H9 (cell line): ENCODE measurements around the gene SOX8. TPM values are rescaled to one million over a fixed set of nuclear protein-coding genes. Genes with fewer than 3 reads are reported as not detected.

Source experiments
- DNase-seq: peaks from one replicate; pipeline ENCODE4 v3.0.0-alpha.2; 2017
- H2AFZ ChIP-seq: one replicate; pipeline ENCODE4 v1.6.1; 2013; ENCODE audit warnings: mild to moderate bottlenecking, low read length, control low read depth, moderate library complexity
- H2AK5ac ChIP-seq: 2 replicates; pipeline ENCODE4 v1.6.1; 2013; ENCODE audit warnings: low read length, control low read depth, mixed read lengths; ENCODE audit not compliant: insufficient read length
- H2BK120ac ChIP-seq: one replicate; pipeline ENCODE4 v1.6.1; 2013; ENCODE audit warnings: low read depth, mild to moderate bottlenecking, low read length, control low read depth, inconsistent platforms; ENCODE audit not compliant: poor library complexity, severe bottlenecking
- H2BK12ac ChIP-seq: 2 replicates; pipeline ENCODE4 v1.6.1; 2013; ENCODE audit warnings: low read length, control low read depth, mixed read lengths, low read depth; ENCODE audit not compliant: insufficient read length
- H2BK15ac ChIP-seq: 2 replicates; pipeline ENCODE4 v1.6.1; 2013; ENCODE audit warnings: low read depth, low read length, control low read depth
- H2BK20ac ChIP-seq: one replicate; pipeline ENCODE4 v1.6.1; 2013; ENCODE audit warnings: low read depth, mild to moderate bottlenecking, low read length, control low read depth, inconsistent platforms; ENCODE audit not compliant: poor library complexity, severe bottlenecking
- H2BK5ac ChIP-seq: 2 replicates; pipeline ENCODE4 v1.6.1; 2013; ENCODE audit warnings: low read length, control low read depth, mixed read lengths; ENCODE audit not compliant: insufficient read length
- H3K14ac ChIP-seq: 2 replicates; pipeline ENCODE4 v1.6.1; 2013; ENCODE audit warnings: low read length, control low read depth; ENCODE audit not compliant: insufficient read depth
- H3K18ac ChIP-seq: 2 replicates; pipeline ENCODE4 v1.6.1; 2013; ENCODE audit warnings: low read depth, mild to moderate bottlenecking, mixed read lengths, low read length, control low read depth; ENCODE audit not compliant: insufficient read length
- H3K23ac ChIP-seq: 2 replicates; pipeline ENCODE4 v1.6.1; 2013; ENCODE audit warnings: low read length, control low read depth, mixed read lengths, low read depth; ENCODE audit not compliant: insufficient read length
- H3K23me2 ChIP-seq: 2 replicates; pipeline ENCODE4 v1.6.1; 2013; ENCODE audit warnings: low read depth, mild to moderate bottlenecking, mixed read lengths, low read length, control low read depth; ENCODE audit not compliant: insufficient read length, poor library complexity, severe bottlenecking
- H3K27ac ChIP-seq: 2 replicates; pipeline ENCODE4 v1.5.1; 2013; ENCODE audit warnings: low read length, control low read depth, mixed read lengths, low read depth; ENCODE audit not compliant: insufficient read length
- H3K27me3 ChIP-seq: 2 replicates; pipeline ENCODE4 v1.6.1; 2013; ENCODE audit warnings: low read length, control low read depth, inconsistent platforms; ENCODE audit not compliant: insufficient read depth
- H3K4ac ChIP-seq: 2 replicates; pipeline ENCODE4 v1.6.1; 2013; ENCODE audit warnings: low read depth, mild to moderate bottlenecking, control low read depth, inconsistent platforms, low read length, moderate library complexity
- H3K4me1 ChIP-seq: 2 replicates; pipeline ENCODE4 v1.6.1; 2013; ENCODE audit warnings: low read length, control low read depth, inconsistent platforms; ENCODE audit not compliant: insufficient read depth
- H3K4me2 ChIP-seq: 2 replicates; pipeline ENCODE4 v1.6.1; 2013; ENCODE audit warnings: low read length, control low read depth, mixed read lengths; ENCODE audit not compliant: insufficient read length, insufficient read depth
- H3K56ac ChIP-seq: 2 replicates; pipeline ENCODE4 v1.6.1; 2013; ENCODE audit warnings: low read depth, mild to moderate bottlenecking, mixed read lengths, low read length, control low read depth; ENCODE audit not compliant: insufficient read length
- H3K79me1 ChIP-seq: 2 replicates; pipeline ENCODE4 v1.6.1; 2013; ENCODE audit warnings: low read depth, mild to moderate bottlenecking, moderate library complexity, low read length, control low read depth, inconsistent platforms; ENCODE audit not compliant: insufficient read depth, poor library complexity, severe bottlenecking
- H3K79me2 ChIP-seq: 2 replicates; pipeline ENCODE4 v1.6.1; 2013; ENCODE audit warnings: low read length, control low read depth, inconsistent platforms; ENCODE audit not compliant: insufficient read depth
- H3K9ac ChIP-seq: 2 replicates; pipeline ENCODE4 v1.6.1; 2013; ENCODE audit warnings: low read length, control low read depth, mixed read lengths; ENCODE audit not compliant: insufficient read length; ENCODE audit errors: extremely low read depth
- H3K9me3 ChIP-seq: one replicate; pipeline ENCODE4 v1.6.1; 2013; ENCODE audit warnings: low read depth, low read length, inconsistent platforms; ENCODE audit not compliant: control insufficient read depth
- H3T11ph ChIP-seq: one replicate; pipeline ENCODE4 v1.6.1; 2013; ENCODE audit warnings: mild to moderate bottlenecking, low read length, control low read depth, inconsistent platforms
- H4K20me1 ChIP-seq: one replicate; pipeline ENCODE4 v1.6.1; 2013; ENCODE audit not compliant: control insufficient read depth, insufficient read length, insufficient read depth
- H4K5ac ChIP-seq: 2 replicates; pipeline ENCODE4 v1.6.1; 2013; ENCODE audit warnings: low read depth, mild to moderate bottlenecking, mixed read lengths, low read length, control low read depth; ENCODE audit not compliant: insufficient read length
- H4K8ac ChIP-seq: replicated peaks from 2 replicates; pipeline ENCODE4 v1.6.1; 2013; ENCODE audit warnings: low read length, control low read depth, mixed read lengths, low read depth; ENCODE audit not compliant: insufficient read length
- H4K91ac ChIP-seq: 2 replicates; pipeline ENCODE4 v1.6.1; 2013; ENCODE audit warnings: low read depth, mild to moderate bottlenecking, moderate library complexity, mixed read lengths, low read length, control low read depth; ENCODE audit not compliant: insufficient read length
- H3K27ac Mint-ChIP-seq, 3 experiments: 2 replicates in 2 of 3; 3 replicates in 1 of 3; pipeline ENCODE4 v1.8.0; 2020 to 2021; ENCODE audit warnings: mixed read lengths in 3 of 3, mild to moderate bottlenecking in 1 of 3, moderate library complexity in 1 of 3
- H3K27me3 Mint-ChIP-seq: 2 replicates; pipeline ENCODE4 v1.8.0; 2021; ENCODE audit warnings: low read depth, mild to moderate bottlenecking, moderate library complexity, mixed read lengths
- H3K36me3 Mint-ChIP-seq, 3 experiments: 2 replicates in 2 of 3; 3 replicates in 1 of 3; pipeline ENCODE4 v1.8.0; 2020 to 2021; ENCODE audit warnings: low read depth in 3 of 3, mixed read lengths in 3 of 3; ENCODE audit not compliant: insufficient read depth in 1 of 3
- H3K4me1 Mint-ChIP-seq, 2 experiments: 2 replicates each; pipeline ENCODE4 v1.8.0; 2020; ENCODE audit warnings: mixed read lengths in 2 of 2
- H3K4me3 Mint-ChIP-seq, 2 experiments: 2 replicates in 1 of 2; 3 replicates in 1 of 2; pipeline ENCODE4 v1.8.0; 2020 to 2021; ENCODE audit warnings: mild to moderate bottlenecking in 2 of 2, mixed read lengths in 2 of 2, moderate library complexity in 1 of 2
- H3K9me3 Mint-ChIP-seq, 2 experiments: 2 replicates in 1 of 2; 3 replicates in 1 of 2; pipeline ENCODE4 v1.8.0; 2020; ENCODE audit warnings: mild to moderate bottlenecking in 2 of 2, mixed read lengths in 2 of 2, moderate library complexity in 1 of 2
- WGBS: extraction: QIAGEN DNeasy Blood & Tissue Kit; methylation state at CpG from one replicate; pipeline ENCODE4 v1.1.7; 2013; ENCODE audit warnings: missing lambda C conversion rate, low lambda C conversion rate, mixed read lengths; ENCODE audit not compliant: insufficient read length; ENCODE audit errors: extremely low coverage; 5-methylcytosine and 5-hydroxymethylcytosine counted together
- total RNA-seq: library from RNA; stranded (reverse); gene quantifications from 2 replicates; pipeline ENCODE4 v1.2.1, GENCODE V29; 2021
- TF ChIP-seq, protein P1 (sequence below): fragments of 200-600 bp; sonication (generic); conservative IDR thresholded peaks from 3 replicates; pipeline ENCODE4 v1.8.0; 2021; ENCODE audit warnings: antibody characterized with exemption, mild to moderate bottlenecking

SOX8 gene
- total RNA-seq, 1 experiment from 2014 or later, result 8.9 TPM

DNA sequence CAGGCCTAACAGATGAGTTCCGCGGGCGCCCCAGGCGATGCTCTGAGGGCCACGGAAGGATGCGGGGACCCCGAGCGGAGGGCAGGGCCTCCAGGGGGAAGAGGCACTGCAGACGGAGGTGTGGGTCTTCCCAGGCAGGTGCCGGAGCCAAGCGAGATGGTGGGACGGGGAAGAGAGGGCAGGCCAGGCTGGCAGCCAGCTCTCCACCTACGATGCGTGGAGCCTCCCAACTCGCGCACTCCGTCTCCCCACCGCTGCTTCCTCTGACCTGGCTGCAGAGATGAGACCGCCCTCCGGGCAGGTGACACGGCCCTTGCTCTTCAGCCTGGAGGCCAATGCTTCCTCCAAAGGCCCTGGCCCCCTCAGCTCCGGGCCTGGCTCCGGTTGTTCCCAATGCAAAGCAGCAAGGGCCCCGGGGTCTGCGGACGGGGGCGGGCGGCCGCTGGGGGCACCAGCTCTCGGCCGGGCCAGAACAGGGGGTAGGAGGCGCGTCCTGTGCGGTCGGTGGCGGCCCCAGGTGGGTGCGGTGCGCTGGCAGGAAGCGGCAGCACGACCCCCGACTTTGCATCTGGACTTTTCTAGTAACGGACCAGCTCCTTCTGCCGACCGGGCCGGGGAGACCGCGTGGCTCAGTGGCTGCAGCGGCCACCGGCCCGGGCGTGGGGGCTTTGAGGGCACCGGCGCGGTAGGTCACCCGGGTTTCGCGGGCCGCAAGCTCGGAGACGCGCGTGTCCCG, 1.5 kb upstream of the SOX8 start:
- peak overlapping the region; percentile 33 to 65; a peak in 3 of 5 replicates for H3K4me3 Mint-ChIP-seq
- Histone ChIP-seq H3K9ac (no peak overlapping the region), H3K79me2 (no peaks in the 10 kb centered on the region), H4K20me1 (no peaks in the 10 kb centered on the region), H4K8ac (no peak overlapping the region), H3K27me3 (peaks cover 14% of the 10 kb centered on the region; the same call in 1 of the 2 replicates), H2BK120ac (no peak overlapping the region), H2AFZ (no peak overlapping the region), H2BK20ac (no peak overlapping the region), H3K23me2 (peaks cover 10% of the 10 kb centered on the region), H3K27ac (no peak overlapping the region), H3K56ac (no peak overlapping the region), H4K91ac (no peak overlapping the region), H3K14ac (no peak overlapping the region), H3K4me2 (peak overlapping the region; percentile 28), H3K9me3 (no peaks in the 10 kb centered on the region), H2AK5ac (no peak overlapping the region), H3K18ac (no peak overlapping the region), H3K79me1 (no peaks in the 10 kb centered on the region), H3K23ac (no peak overlapping the region), H3K4ac (no peak overlapping the region), H2BK15ac (no peak overlapping the region), H4K5ac (no peak overlapping the region), H3T11ph (no peak overlapping the region), H3K4me1 (no peaks in the 10 kb centered on the region), H2BK5ac (no peak overlapping the region), H2BK12ac (no peak overlapping the region)
- DNase-seq, result peak; percentile 58
- WGBS, result no CpG with 5 or more reads among the region's 63 CpGs
- H3K36me3 Mint-ChIP-seq, result peaks cover 0 to 2% (median 0%) of the 10 kb centered on the region in 3 experiments; a peak in 2 of 7 replicates
- H3K9me3 Mint-ChIP-seq, result no peaks in the 10 kb centered on the region
- H3K27ac Mint-ChIP-seq, result no peak overlapping the region
- H3K27me3 Mint-ChIP-seq, result peaks cover 46% of the 10 kb centered on the region
- H3K4me1 Mint-ChIP-seq, result peaks cover 3 to 15% of the 10 kb centered on the region in 2 experiments; a peak in 3 of 4 replicates
- TF ChIP-seq, protein P1, sequence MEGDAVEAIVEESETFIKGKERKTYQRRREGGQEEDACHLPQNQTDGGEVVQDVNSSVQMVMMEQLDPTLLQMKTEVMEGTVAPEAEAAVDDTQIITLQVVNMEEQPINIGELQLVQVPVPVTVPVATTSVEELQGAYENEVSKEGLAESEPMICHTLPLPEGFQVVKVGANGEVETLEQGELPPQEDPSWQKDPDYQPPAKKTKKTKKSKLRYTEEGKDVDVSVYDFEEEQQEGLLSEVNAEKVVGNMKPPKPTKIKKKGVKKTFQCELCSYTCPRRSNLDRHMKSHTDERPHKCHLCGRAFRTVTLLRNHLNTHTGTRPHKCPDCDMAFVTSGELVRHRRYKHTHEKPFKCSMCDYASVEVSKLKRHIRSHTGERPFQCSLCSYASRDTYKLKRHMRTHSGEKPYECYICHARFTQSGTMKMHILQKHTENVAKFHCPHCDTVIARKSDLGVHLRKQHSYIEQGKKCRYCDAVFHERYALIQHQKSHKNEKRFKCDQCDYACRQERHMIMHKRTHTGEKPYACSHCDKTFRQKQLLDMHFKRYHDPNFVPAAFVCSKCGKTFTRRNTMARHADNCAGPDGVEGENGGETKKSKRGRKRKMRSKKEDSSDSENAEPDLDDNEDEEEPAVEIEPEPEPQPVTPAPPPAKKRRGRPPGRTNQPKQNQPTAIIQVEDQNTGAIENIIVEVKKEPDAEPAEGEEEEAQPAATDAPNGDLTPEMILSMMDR, result no peak; the same call in 1 of the 3 replicates
